ENCODE results near the gene SEMA3F. TPM values are rescaled to one million over a fixed set of nuclear protein-coding genes. Genes with fewer than 3 reads are reported as not detected.

SEMA3F gene
- total RNA-seq, 4 donors from 2014 or later = 13.2 to 44.2 (median 38.2) TPM

DNA sequence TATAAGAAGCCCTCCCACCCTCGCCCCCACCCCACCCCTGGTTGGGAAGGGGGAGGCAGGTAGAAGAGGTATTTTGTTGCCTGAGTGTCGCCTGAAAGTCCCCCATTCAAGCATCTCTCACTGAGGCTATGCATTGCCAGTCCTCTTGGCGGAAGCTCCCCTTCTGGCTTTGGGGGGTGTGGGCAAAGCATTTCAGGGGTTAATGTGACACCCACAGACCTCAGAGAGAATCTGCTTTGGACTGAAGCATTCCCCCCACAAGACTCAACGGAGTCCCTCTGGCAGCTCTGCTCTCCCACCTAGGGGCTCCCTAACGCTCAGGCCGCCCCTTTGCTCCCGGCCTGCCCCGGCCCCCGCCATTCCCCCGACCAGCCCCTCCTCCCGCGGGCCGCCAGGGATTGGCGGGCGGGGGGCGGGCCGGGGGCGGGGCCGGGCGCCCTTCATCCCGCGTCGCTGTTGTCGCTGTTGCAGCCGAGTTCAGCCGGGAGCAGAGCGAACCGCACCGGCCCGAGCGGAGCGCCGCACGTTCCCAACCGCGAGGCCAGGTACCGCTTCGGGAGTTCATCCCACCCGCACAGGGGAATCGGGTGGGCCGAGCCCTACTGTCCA lies 49.8 kb downstream of the SEMA3F start, which contains the start of gene SLC38A3:
TSS of gene SLC38A3 (plus strand) at position 468 of the 609 bp plus-strand sequence. CDS start 8,929 bp downstream, outside the sequence.
- Histone ChIP-seq H3K27ac (no peak within 1 kb of the TSS), H3K4me1 (peaks cover 15 to 23% of the 10 kb centered on the region in 2 donors), H3K4me3 (replicated peaks in 1 of 3) (peak within 1 kb of the TSS in 2 of 3 donors; percentile 27 to 35), H3K9me3 (no peaks in the 10 kb centered on the region), H3K36me3 (no peaks in the 10 kb centered on the region), H3K27me3 (no peaks in the 10 kb centered on the region)
- intact Hi-C loops (cut with DNase I) = no loop called here
- TF ChIP-seq POLR2A (IDR thresholded peaks at IDR 0.05) = peak in 1 of 2 donors; percentile 32
- TF ChIP-seq, protein P1, sequence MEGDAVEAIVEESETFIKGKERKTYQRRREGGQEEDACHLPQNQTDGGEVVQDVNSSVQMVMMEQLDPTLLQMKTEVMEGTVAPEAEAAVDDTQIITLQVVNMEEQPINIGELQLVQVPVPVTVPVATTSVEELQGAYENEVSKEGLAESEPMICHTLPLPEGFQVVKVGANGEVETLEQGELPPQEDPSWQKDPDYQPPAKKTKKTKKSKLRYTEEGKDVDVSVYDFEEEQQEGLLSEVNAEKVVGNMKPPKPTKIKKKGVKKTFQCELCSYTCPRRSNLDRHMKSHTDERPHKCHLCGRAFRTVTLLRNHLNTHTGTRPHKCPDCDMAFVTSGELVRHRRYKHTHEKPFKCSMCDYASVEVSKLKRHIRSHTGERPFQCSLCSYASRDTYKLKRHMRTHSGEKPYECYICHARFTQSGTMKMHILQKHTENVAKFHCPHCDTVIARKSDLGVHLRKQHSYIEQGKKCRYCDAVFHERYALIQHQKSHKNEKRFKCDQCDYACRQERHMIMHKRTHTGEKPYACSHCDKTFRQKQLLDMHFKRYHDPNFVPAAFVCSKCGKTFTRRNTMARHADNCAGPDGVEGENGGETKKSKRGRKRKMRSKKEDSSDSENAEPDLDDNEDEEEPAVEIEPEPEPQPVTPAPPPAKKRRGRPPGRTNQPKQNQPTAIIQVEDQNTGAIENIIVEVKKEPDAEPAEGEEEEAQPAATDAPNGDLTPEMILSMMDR (IDR thresholded peaks at IDR 0.05) = no peak
- DNase-seq = peak; percentile 45 to 58
- 16% methylated on average over 9 of the region's 41 CpGs; no CpG with 5 or more reads in 1 of the 2 donors for WGBS, 2 donors

DNA sequence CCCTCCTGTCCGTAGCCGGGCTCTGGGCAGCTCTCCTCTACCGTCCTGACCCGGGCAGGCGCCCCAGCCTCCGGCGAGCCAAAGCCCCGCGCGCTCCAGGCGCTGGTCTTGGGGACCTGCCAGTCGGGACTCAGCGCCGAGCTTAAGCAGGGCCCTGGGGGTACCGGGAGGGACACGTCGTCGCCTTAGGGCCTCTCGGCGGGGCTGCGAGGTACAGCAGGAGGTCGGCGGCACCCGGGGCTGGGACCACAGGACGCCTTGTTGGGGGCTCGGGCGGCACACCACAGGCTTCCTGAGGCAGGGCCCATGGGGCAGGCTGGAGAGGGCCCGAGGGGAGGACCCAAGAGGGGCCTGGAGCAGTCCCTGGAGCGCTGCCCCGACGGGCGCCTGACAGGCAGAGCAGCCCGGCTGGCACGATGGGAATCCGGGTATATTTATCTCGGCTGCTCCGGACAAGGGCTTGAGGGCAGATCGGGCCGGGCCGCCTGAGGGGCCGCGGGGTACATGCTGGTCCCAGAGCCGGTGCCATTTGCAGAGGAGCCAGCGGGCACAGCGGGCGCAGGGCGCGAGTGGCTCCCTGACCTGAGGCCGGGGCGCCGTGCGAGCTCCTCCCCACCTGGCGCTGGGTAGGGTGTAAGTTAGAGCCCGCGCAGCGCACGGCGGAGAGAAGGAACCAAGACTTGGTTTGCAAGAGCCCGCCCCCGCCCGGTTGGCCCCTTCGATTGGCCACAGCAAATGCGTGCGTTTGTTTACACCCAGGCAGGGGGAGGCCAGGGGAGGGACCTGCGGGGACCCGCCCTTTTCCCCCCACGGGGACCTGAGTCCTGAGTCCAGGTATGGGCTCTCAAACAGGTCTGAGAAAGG lies 50.5 kb downstream of the SEMA3F start:
- Histone ChIP-seq H3K27ac (no peak overlapping the region), H3K36me3 (no peaks in the 10 kb centered on the region), H3K27me3 (no peaks in the 10 kb centered on the region), H3K4me1 (peaks cover 15 to 23% of the 10 kb centered on the region in 2 donors), H3K4me3 (replicated peaks in 1 of 3) (peak overlapping the region in 2 of 3 donors; percentile 27 to 35), H3K9me3 (no peaks in the 10 kb centered on the region)
- intact Hi-C loops (cut with DNase I) = no loop called here
- no peak for TF ChIP-seq POLR2A (IDR thresholded peaks at IDR 0.05)
- TF ChIP-seq, protein P1 (IDR thresholded peaks at IDR 0.05) = no peak
- WGBS, 2 donors = 6 to 7% methylated on average over 13 to 29 of the region's 67 CpGs
- peak; percentile 38 to 67 for DNase-seq

DNA sequence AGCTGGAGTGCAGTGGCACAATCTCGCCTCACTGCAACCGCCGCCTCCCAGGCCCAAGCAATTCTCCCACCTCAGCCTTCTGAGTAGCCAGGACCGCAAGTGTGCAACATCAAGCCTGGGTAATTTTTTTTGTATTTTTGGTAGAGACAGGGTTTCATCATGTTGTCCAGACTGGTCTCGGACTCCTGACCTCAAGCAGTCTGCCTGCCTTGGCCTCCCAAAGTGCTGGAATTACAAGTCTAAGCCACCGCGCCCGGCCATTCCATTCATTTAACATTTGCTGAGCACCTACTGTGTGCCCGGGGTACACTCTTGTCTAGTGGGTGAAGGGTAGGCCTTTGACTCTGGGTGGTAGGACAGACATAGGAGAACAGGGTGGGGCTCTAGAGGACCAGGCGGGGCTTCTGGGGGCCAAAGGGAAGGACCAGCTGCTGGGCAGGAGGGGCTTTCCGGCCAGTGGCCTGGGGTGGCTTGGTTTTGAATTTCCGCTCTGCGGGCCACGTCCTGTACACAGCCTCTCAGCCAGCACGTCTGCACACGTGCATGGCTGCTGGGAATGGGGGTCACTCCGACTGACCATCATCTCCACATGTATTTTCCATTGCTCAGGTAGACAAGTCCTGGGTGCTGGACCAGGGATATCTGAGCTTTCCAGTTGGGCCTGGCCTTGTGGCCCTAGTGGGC lies 52.4 kb downstream of the SEMA3F start:
- TF ChIP-seq, protein P1 (IDR thresholded peaks at IDR 0.05) = no peak
- TF ChIP-seq POLR2A (IDR thresholded peaks at IDR 0.05) = no peak
- Histone ChIP-seq H3K4me1 (peaks cover 15 to 23% of the 10 kb centered on the region in 2 donors), H3K27ac (no peak overlapping the region), H3K4me3 (replicated peaks in 1 of 3) (no peak overlapping the region), H3K9me3 (no peaks in the 10 kb centered on the region), H3K27me3 (no peaks in the 10 kb centered on the region), H3K36me3 (no peaks in the 10 kb centered on the region)
- no peak for DNase-seq
- 93 to 94% methylated on average over 16 to 17 of the region's 17 CpGs for WGBS, 2 donors
- intact Hi-C loops (cut with DNase I) = no loop called here

DNA sequence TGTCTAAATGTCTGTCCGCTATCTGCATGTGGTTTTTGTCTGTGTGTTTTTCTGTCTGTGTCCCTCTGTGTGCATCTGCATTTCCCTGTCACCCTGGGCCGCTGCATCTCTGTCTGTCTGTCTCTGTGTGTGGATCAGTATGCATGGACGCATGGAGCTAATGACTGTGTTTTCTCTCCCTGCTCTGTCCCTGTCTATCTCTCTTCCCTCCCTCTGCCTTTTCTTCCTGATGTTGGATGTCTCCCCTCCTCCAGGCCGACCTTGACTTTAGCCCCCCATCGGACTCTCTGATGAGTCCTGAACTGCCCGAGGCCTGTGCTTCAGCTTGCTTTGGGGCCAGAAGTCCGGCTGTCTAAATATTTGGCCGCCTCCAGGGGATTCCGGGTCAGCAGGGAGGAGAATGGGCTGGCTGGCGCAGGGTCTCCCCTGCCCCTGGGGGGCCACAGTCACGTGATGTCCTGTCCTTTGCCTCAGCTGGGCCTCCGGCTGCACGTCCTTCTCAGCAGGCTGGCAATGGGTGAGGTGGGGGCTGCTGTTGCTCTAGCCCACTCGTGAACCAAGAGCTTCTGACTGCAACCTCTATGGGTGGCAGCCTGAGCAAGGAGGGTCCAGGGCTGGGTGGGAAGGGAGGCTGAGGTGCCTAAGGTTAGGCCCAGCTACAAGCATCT lies 53.7 kb downstream of the SEMA3F start:
- no peak overlapping the region for H3K4me3 ChIP-seq (replicated peaks in 1 of 3)
- intact Hi-C loops (cut with DNase I) = no loop called here
- WGBS, 2 donors = 77 to 85% methylated on average over 11 to 14 of the region's 14 CpGs
- H3K9me3 ChIP-seq = no peaks in the 10 kb centered on the region
- H3K27ac ChIP-seq = no peak overlapping the region
- H3K27me3 ChIP-seq = no peaks in the 10 kb centered on the region
- TF ChIP-seq POLR2A (IDR thresholded peaks at IDR 0.05) = no peak
- TF ChIP-seq, protein P1 (IDR thresholded peaks at IDR 0.05) = no peak
- peaks cover 15 to 23% of the 10 kb centered on the region in 2 donors for H3K4me1 ChIP-seq
- H3K36me3 ChIP-seq = no peaks in the 10 kb centered on the region
- no peak for DNase-seq

Data from thyroid gland (tissue), 4 donors.